GM20431 (cell line): ENCODE measurements around the gene GALNT2.

ENCODE experiments used
- in situ Hi-C: fragments of 300-500 bp; cut with MseI, MboI; formaldehyde crosslinking; loops from one replicate; pipeline ENCODE4 v1.15.0; 2020; ENCODE audit warnings: low sequenced_read_pairs; ENCODE audit not compliant: unreplicated experiment

The GALNT2 gene

DNA sequence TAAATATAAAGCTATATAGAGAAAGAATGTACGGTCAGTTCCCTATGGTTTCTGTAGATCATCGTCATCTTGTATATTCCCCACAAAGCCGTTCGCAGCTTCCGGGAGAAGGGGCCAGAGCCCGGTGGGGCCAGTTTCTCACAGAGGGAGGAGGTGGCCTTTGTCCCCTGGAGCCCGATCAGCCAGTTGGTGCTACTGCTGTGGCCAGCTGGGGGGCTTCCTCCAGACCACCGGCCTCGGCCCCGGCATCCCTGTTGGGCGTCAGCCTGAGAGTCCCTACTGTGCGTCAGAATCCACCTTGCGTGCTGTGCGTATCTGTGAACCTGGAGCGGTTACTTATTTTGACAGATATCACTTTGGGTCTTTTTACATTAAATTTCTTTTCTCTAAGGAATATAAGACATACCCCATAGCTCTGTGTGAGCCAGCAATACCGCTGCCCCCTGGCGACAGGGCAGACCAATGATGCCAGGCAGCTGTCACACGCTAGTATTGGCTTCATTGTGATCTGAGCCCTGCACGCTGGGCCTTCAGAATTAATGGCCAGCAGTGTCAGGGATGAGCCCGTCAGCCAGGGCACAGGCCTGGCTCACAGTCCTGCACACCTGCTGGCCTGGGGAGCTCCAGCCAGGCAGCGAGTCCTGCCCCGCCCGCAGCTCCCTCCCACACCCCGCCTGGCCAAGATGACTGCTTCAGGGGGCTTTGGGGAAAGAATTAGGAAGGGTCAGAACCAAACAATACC lies 213.2 kb downstream of the GALNT2 start:
- in situ Hi-C loops: no loop called here

DNA sequence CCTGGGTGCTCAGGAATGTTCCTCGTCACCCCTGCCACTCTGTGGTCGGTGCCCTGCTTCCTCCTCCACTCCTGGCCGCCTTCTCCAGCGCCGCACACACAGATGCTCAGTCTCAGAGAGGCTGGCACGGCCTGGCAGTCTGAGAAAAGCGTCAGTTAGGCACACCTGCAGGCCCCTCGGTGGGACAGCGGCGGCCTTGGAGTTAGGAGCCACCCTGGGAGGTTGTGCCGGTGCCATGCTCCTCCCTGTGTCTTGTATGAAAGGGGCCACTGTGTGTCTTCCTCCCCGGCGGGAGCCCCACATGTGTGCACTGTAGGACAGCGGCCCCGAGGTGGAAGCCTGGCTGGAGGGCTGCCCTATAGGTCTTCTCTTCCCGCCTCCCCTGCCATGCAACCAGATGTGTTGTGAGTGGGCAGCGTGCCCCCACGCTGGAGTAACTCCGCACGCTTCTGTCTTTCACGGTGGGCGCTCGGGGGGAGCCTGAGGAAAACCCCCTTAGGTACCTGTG lies 213.9 kb downstream of the GALNT2 start:
- in situ Hi-C loops: no loop called here

GRCh38 chr1:230281556-230281955 lies 214.5 kb downstream of the GALNT2 start:
- in situ Hi-C loops: no loop called here

DNA sequence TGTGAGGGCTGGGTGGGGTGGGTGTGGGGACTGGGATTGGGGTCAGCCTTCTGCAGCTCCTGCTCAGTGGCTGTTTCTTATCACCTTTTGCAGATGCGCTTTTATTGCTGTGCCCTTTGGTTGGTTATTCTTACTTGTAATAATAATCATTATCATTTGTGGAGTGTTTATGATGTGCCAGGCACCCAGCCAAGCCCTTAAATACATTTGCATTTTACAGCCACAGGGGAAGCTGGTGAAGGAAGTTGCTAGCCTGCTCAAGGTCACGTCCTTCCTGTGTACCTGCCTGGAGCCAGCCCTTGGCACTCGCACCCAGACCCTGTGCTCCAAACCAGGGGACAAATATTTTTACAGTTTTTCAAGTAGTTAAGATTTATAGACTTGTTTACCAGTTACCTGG lies 215.1 kb downstream of the GALNT2 start:
- in situ Hi-C loops: no loop called here

- in situ Hi-C loops: no loop called here
These were observed 216.6 kb downstream of the GALNT2 start for GRCh38 chr1:230283678-230284077.

DNA sequence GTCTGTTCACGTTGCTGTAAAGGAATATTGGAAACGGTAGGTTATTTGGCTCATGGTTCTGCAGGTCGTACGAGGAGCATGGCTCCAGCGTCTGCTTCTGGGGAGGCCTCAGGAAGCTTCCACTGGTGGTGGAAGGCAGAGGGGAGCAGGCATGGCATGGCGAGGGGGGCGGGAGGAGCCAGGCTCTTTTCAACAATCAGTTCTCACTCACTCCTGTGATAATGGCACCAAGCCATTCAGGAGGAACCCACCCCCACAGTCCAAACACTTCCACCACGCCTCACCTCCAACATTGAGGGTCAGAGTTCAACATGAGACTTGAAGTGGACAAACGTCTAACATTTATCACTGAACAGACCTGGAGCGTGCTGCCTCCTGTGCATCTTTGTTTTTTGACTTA lies 217.9 kb downstream of the GALNT2 start:
- in situ Hi-C loops: no loop called here

DNA sequence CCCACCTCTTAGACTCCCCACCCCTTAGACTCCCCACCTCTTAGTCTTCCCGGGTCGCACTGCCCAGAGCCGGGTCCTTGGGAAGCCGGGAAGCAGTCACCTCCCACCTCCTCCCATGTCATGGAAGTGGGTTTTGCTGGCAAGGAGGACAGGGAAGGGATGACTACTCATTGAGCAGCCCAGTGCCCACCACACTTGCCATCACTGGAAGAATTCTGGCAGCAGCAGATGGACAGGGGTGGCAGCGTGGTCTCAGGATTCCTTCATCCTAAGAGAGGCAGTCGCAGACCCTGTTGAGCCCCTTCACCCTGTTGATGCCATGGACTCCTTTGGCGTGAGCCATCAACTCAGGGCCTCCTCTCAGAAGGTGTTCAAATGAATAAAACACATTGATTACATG lies 218.3 kb downstream of the GALNT2 start:
- in situ Hi-C loops: no loop called here

DNA sequence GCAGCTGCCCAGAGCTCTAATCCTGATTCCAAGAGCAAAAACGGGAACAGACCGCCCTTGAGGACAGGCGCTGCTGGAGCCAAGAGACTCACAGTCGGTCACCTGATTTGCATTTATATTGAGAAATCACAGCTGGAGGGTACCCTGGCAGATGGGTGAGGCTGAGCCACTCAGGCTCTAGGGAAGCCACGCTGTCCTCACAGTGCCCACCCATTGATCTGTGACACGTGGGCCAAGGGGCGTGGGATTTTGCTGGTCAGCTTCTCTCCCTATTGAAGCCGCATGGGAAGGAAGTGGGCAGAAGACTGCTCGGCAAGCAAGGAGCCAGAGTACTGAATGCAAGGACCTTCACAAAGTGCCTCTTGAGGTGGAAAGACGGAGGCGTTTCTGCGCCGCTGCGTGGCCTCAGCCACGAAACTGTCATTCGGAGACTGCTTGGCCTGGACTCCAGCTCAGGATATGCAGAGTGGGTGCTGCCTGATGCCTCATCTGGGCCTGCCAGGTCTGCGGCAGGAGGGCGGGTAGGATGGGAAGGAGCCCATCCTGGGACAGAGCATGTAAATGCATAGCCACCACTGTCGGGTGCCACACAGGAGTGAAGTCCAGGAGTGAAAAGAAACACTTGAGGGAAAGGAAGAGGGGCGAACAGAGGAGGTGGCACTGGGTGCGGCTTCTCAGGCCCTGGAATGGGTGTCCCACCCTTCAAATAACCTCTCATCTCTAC lies 219.3 kb downstream of the GALNT2 start:
- in situ Hi-C loops: no loop called here

DNA sequence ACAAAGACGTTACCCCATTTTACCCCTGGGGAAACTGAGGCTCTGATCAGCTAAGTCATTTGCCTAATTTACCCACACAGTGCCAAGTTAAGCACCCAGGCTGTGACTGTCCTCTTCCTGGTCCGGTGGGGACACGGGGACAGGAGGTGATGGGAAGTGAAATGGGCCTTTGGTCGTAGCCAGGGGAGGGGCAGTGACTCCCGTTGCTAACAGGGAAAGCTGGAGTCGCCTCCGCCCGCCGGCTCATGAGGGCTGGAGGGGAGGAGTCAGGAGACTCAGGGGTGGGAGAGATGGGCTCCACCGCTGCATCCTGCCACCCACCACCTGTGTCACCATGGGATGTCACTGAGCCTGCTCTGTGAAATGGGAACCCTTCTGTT lies 219.8 kb downstream of the GALNT2 start:
- in situ Hi-C loops: no loop called here

GRCh38 chr1:230287674-230288315 lies 220.8 kb downstream of the GALNT2 start:
- in situ Hi-C loops: no loop called here

- in situ Hi-C loops: no loop called here
These were observed 221.8 kb downstream of the GALNT2 start for GRCh38 chr1:230288641-230289349.

GRCh38 chr1:230289350-230289644 lies 222.3 kb downstream of the GALNT2 start:
- in situ Hi-C loops: no loop called here

DNA sequence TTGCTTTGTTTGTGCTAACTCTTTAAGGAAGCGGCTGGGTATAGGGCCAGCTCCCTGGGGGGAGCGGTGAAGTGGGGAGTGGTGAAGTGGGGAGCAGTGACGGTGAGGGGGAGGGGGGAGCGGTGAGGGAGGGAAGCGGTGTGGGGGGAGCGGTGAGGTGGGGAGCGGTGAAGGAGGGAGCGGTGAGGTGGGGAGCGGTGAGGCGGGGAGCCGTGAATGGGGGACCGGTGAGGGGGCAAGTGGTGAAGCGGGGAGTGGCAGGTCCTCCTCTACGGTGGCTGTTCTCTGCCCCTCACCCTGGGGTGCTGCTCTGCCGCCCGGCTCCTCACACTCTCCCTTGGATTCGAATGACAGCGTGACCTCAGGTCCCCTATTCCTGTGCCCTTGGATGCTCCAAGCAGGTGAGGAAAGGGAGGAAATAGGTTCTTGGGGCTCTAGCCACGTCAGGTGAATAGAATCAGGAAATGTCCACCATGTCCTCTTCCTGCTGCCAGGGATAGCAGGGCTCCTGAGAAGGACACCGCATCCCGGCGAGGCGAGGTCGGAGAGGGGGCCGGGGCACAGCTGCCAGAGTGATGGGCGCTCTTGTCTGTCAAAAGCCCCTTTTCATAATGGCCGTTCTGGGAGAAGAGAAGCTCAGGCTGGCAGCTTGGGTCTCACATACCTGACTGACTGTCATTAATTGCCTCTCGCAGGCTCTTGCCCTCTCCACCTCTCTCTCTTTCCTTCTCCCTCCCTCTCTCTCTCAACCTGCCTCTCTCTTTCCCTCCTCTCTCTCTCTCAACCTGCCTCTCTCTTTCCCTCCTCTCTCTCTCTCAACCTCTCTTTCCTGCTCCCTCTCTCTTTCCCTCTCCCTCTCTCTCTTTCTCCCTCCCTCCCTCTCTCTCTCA lies 224.9 kb downstream of the GALNT2 start:
- in situ Hi-C loops: no loop called here

- in situ Hi-C loops: no loop called here
These were observed 225.8 kb downstream of the GALNT2 start for GRCh38 chr1:230292689-230293389.

DNA sequence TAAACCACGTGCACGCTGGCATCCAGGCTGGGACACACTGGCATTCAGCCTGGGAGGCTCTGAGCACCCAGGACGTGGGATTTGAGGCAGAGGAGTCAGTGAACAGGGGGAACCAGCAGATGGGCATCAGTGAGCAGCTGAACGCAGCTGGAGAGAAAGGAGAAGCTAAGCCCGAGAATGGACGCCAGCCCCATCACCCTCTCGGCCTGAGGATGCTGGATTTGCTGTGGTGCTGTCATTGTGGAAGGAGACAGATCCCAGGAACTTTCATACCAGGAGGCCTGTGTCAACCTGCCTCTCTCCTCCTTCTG lies 226.3 kb downstream of the GALNT2 start:
- in situ Hi-C loops: no loop called here

DNA sequence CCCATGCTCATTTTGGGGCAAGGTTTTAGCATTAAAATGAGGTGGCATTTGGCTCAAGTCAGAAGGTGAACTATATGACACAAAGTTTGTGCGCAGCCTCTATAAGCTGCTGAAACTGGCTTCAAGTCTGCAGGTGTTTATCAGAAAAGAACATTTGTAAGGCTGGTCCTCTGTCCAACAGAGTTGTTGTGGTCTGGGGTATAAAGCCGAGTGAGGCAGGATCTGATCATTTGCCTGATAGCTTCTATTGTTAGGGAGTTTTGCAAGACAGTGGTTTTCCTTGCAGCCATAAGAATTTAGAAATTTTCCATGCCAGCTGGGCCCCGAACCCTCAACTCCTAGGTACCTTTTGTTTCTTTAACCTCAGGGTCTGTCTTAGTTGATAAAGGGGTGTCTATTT lies 228.3 kb downstream of the GALNT2 start:
- in situ Hi-C loops: no loop called here

- in situ Hi-C loops: loop anchor here (25.0 kb wide), 1 partner anchor 637 kb away; no protein-coding TSS in a partner anchor
These were observed 232.4 kb downstream of the GALNT2 start for GRCh38 chr1:230299191-230300006.
